Mesenchymal stem cell (in vitro differentiated cells and primary cell): ENCODE measurements around the gene LRRC74B.

Source experiments
- DNase-seq: peaks from one replicate; pipeline ENCODE4 v3.0.0-alpha.2; 2013
- H2AFZ ChIP-seq: one replicate; pipeline ENCODE4 v1.6.1; 2013; ENCODE audit warnings: low read depth, mild to moderate bottlenecking, control low read depth, inconsistent platforms, low read length, moderate library complexity
- H2AK5ac ChIP-seq: 2 replicates; pipeline ENCODE4 v1.6.1; 2013; ENCODE audit warnings: low read length, moderate library complexity, mild to moderate bottlenecking, inconsistent platforms; ENCODE audit not compliant: severe bottlenecking
- H2BK120ac ChIP-seq: one replicate; pipeline ENCODE4 v1.6.1; 2013; ENCODE audit warnings: low read depth, mild to moderate bottlenecking, inconsistent platforms, low read length, moderate library complexity
- H2BK12ac ChIP-seq, 2 experiments: one replicate each; pipeline ENCODE4 v1.6.1; 2013; ENCODE audit warnings: inconsistent platforms in 2 of 2, low read length in 2 of 2, mild to moderate bottlenecking in 2 of 2, moderate library complexity in 2 of 2, control low read depth in 1 of 2
- H2BK15ac ChIP-seq: one replicate; pipeline ENCODE4 v1.6.1; 2013; ENCODE audit warnings: mild to moderate bottlenecking, low read depth, inconsistent platforms; ENCODE audit not compliant: poor library complexity, severe bottlenecking
- H2BK5ac ChIP-seq: 2 replicates; pipeline ENCODE4 v1.6.1; 2013; ENCODE audit warnings: low read depth, mild to moderate bottlenecking, low read length, control low read depth, inconsistent platforms; ENCODE audit not compliant: poor library complexity, severe bottlenecking
- H3K14ac ChIP-seq, 2 experiments: one replicate each; pipeline ENCODE4 v1.6.1; 2013; ENCODE audit warnings: inconsistent platforms in 2 of 2, low read length in 2 of 2, control low read depth in 1 of 2, mild to moderate bottlenecking in 1 of 2, moderate library complexity in 1 of 2
- H3K18ac ChIP-seq, 2 experiments: one replicate each; pipeline ENCODE4 v1.6.1; 2013; ENCODE audit warnings: inconsistent platforms in 2 of 2, low read length in 2 of 2, control low read depth in 1 of 2, low read depth in 1 of 2, mild to moderate bottlenecking in 1 of 2
- H3K23ac ChIP-seq, 2 experiments: one replicate each; pipeline ENCODE4 v1.6.1; 2013; ENCODE audit warnings: inconsistent platforms in 2 of 2, low read length in 2 of 2, mild to moderate bottlenecking in 2 of 2, moderate library complexity in 2 of 2, control low read depth in 1 of 2
- H3K27ac ChIP-seq: 2 replicates; pipeline ENCODE4 v1.5.1; 2013; ENCODE audit warnings: mild to moderate bottlenecking, moderate library complexity, low read length, control low read depth, inconsistent platforms; ENCODE audit not compliant: poor library complexity, severe bottlenecking
- H3K27me3 ChIP-seq, 2 experiments: 2 replicates each; pipeline versions ENCODE4 v1.6.1 to v1.7.0; 2013; ENCODE audit warnings: low read length in 2 of 2, mild to moderate bottlenecking in 2 of 2, moderate library complexity in 2 of 2, control low read depth in 1 of 2, inconsistent platforms in 1 of 2; ENCODE audit not compliant: control insufficient read depth in 1 of 2, insufficient read depth in 1 of 2
- H3K36me3 ChIP-seq, 2 experiments: 2 replicates each; pipeline versions ENCODE4 v1.6.1 to v1.7.0; 2013; ENCODE audit warnings: low read length in 2 of 2, control low read depth in 1 of 2, inconsistent platforms in 1 of 2, low read depth in 1 of 2, mild to moderate bottlenecking in 1 of 2; ENCODE audit not compliant: insufficient read depth in 2 of 2, control insufficient read depth in 1 of 2
- H3K4ac ChIP-seq, 2 experiments: one replicate each; pipeline ENCODE4 v1.6.1; 2013; ENCODE audit warnings: inconsistent platforms in 2 of 2, low read length in 2 of 2, mild to moderate bottlenecking in 2 of 2, moderate library complexity in 2 of 2, control low read depth in 1 of 2, low read depth in 1 of 2
- H3K4me1 ChIP-seq: 2 replicates; pipeline ENCODE4 v1.6.1; 2013; ENCODE audit warnings: low read depth, low read length, control low read depth; ENCODE audit not compliant: control insufficient read depth, insufficient read depth
- H3K4me2 ChIP-seq: 2 replicates; pipeline ENCODE4 v1.6.1; 2013; ENCODE audit warnings: low read length, mild to moderate bottlenecking, inconsistent platforms; ENCODE audit not compliant: poor library complexity, severe bottlenecking
- H3K4me3 ChIP-seq, 2 experiments: 2 replicates each; pipeline versions ENCODE4 v1.5.1 to v1.7.0; 2013; ENCODE audit warnings: low read length in 2 of 2, mild to moderate bottlenecking in 2 of 2, control low read depth in 1 of 2, low read depth in 1 of 2; ENCODE audit not compliant: insufficient read depth in 1 of 2
- H3K79me1 ChIP-seq: replicated peaks from 2 replicates; pipeline ENCODE4 v1.6.1; 2013; ENCODE audit warnings: mild to moderate bottlenecking, control low read depth, low read length, inconsistent platforms; ENCODE audit not compliant: poor library complexity, severe bottlenecking
- H3K9ac ChIP-seq: 2 replicates; pipeline ENCODE4 v1.7.0; 2013; ENCODE audit warnings: mild to moderate bottlenecking, low read length, moderate library complexity
- H3K9me3 ChIP-seq: 2 replicates; pipeline ENCODE4 v1.7.0; 2013; ENCODE audit warnings: mild to moderate bottlenecking, low read length; ENCODE audit not compliant: control insufficient read depth
- H4K8ac ChIP-seq: one replicate; pipeline ENCODE4 v1.6.1; 2013; ENCODE audit warnings: inconsistent platforms, mild to moderate bottlenecking, low read length, moderate library complexity
- H4K91ac ChIP-seq: one replicate; pipeline ENCODE4 v1.6.1; 2013; ENCODE audit warnings: mild to moderate bottlenecking, low read length, inconsistent platforms
- WGBS: methylation state at CpG from one replicate; pipeline ENCODE4 v1.1.7; 2013; ENCODE audit warnings: mixed read lengths; 5-methylcytosine and 5-hydroxymethylcytosine counted together

Gene LRRC74B

DNA sequence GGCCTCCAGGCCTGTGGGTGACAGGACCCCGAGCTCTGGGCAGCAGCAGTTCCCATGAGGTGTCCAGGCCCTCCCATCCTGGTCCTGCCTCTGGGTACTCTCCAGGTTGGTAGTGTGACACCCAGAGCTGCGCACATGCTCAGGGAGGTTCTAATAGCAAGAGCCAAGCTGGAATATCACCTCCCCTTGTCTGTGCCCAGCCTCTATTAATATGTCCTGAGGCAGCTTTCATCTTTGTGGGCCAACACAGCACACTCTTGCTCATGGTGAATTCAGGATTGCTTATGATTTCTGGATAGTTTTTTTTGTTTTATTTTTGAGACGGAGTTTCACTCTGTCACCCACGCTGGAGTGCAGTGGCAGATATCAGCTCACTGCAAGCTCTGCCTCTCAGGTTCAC is 27.4 kb upstream of the LRRC74B start:
- no peak overlapping the region for H2BK5ac ChIP-seq
- H3K23ac ChIP-seq, result no peak overlapping the region
- peaks cover 24% of the 10 kb centered on the region for H3K4me1 ChIP-seq
- no peak for DNase-seq
- H2BK15ac ChIP-seq, result no peak overlapping the region
- peaks cover 0 to 22% of the 10 kb centered on the region in 2 experiments for H3K27me3 ChIP-seq
- no peaks in the 10 kb centered on the region for H3K36me3 ChIP-seq
- no peak overlapping the region for H3K18ac ChIP-seq
- H2BK120ac ChIP-seq, result no peak overlapping the region
- H3K9me3 ChIP-seq, result no peaks in the 10 kb centered on the region
- no peak overlapping the region for H4K91ac ChIP-seq
- no peak overlapping the region for H2AFZ ChIP-seq
- no peak overlapping the region for H2AK5ac ChIP-seq
- H3K4me3 ChIP-seq, result no peak overlapping the region
- H3K14ac ChIP-seq, result no peak overlapping the region
- H3K79me1 ChIP-seq, result no peaks in the 10 kb centered on the region
- no peak overlapping the region for H4K8ac ChIP-seq
- no peak overlapping the region for H3K4ac ChIP-seq
- no peak overlapping the region for H3K27ac ChIP-seq
- whole genome bisulfite sequencing, result 94% methylated on average over 4 of the region's 4 CpGs
- no peak overlapping the region for H3K4me2 ChIP-seq
- H2BK12ac ChIP-seq, result no peak overlapping the region
- no peak overlapping the region for H3K9ac ChIP-seq

DNA sequence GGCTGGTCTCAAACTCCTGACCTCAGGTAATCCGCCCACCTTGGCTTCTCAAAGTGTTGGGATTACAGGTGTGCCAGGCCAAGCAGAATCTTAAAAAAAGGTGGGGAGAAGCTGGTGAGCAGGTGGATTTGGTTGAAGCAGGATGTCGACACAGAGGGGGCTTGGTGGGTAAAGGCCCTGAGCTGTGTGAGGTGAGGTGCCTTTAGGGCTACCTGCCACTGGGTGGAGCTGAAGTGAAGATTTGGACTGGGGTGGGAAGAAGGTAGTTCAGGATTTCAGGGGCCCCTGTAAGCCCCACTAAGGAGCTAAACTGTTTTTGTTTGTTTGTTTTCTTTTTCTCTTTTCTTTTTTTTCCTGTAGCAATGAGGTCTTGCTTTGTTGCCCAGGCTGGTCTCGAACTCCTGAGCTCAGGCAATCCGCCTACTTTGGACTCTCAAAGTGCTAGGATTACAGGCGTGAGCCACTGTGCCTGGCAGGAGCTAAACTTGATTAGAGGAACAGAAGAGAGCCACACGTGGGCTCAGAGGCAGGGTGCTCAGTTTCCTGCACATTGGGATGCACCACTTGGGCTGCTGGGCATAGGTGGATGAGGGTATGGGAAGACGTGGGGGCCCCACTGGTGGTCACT is 24.8 kb upstream of the LRRC74B start:
- Histone ChIP-seq H3K4ac (no peak overlapping the region), H3K18ac (no peak overlapping the region), H3K9ac (no peak overlapping the region), H2BK120ac (no peak overlapping the region), H2AK5ac (no peak overlapping the region), H3K23ac (no peak overlapping the region), H3K4me3 (no peak overlapping the region), H3K27ac (no peak overlapping the region), H2BK12ac (no peak overlapping the region), H4K8ac (no peak overlapping the region), H3K27me3 (peaks cover 0 to 25% of the 10 kb centered on the region in 2 experiments), H3K14ac (no peak overlapping the region), H4K91ac (no peak overlapping the region), H3K79me1 (no peaks in the 10 kb centered on the region), H3K36me3 (no peaks in the 10 kb centered on the region), H2BK15ac (no peak overlapping the region), H3K4me1 (peaks cover 5% of the 10 kb centered on the region), H3K4me2 (no peak overlapping the region), H2AFZ (no peak overlapping the region), H3K9me3 (no peaks in the 10 kb centered on the region), H2BK5ac (no peak overlapping the region)
- WGBS, result 68% methylated on average over 7 of the region's 7 CpGs
- DNase-seq, result peak; percentile 10

DNA sequence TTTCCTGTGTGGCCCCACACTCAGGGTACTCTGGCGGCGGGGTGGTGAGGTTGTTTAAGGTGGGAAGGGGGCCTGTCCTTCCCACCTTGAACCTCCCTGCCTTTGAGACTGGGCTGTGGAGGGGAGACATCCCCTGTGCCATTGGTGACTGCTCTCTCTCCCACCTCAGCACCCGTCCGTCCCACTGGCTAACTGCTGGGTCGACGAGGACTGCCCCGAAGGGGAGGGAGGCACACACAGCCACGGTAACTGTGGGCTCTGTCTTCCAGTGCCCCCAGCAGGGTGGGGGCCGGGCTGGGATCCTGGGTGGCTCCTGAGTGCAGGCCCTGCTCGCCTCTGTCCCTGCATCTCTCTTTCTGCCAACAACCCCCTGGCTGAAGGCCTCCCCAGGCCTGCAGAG is 23.2 kb upstream of the LRRC74B start:
- H2AFZ ChIP-seq, result no peak overlapping the region
- 91% methylated on average over 8 of the region's 10 CpGs for WGBS
- H2BK120ac ChIP-seq, result no peak overlapping the region
- H2AK5ac ChIP-seq, result no peak overlapping the region
- H3K4ac ChIP-seq, result no peak overlapping the region
- peak overlapping the region in 1 of 2 experiments; percentile 35 for H3K23ac ChIP-seq
- H3K4me3 ChIP-seq, result no peak overlapping the region
- no peak overlapping the region for H2BK12ac ChIP-seq
- no peak overlapping the region for H4K91ac ChIP-seq
- no peak for DNase-seq
- peak overlapping the region in 1 of 2 experiments; percentile 27 for H3K14ac ChIP-seq
- H2BK15ac ChIP-seq, result no peak overlapping the region
- no peak overlapping the region for H2BK5ac ChIP-seq
- H3K18ac ChIP-seq, result no peak overlapping the region
- H3K9ac ChIP-seq, result no peak overlapping the region
- no peaks in the 10 kb centered on the region for H3K9me3 ChIP-seq
- H3K4me2 ChIP-seq, result no peak overlapping the region
- H3K27me3 ChIP-seq, result peaks cover 0 to 30% of the 10 kb centered on the region in 2 experiments
- no peak overlapping the region for H3K27ac ChIP-seq
- H3K79me1 ChIP-seq, result no peaks in the 10 kb centered on the region
- peaks cover 3% of the 10 kb centered on the region for H3K4me1 ChIP-seq
- no peaks in the 10 kb centered on the region for H3K36me3 ChIP-seq
- H4K8ac ChIP-seq, result no peak overlapping the region

DNA sequence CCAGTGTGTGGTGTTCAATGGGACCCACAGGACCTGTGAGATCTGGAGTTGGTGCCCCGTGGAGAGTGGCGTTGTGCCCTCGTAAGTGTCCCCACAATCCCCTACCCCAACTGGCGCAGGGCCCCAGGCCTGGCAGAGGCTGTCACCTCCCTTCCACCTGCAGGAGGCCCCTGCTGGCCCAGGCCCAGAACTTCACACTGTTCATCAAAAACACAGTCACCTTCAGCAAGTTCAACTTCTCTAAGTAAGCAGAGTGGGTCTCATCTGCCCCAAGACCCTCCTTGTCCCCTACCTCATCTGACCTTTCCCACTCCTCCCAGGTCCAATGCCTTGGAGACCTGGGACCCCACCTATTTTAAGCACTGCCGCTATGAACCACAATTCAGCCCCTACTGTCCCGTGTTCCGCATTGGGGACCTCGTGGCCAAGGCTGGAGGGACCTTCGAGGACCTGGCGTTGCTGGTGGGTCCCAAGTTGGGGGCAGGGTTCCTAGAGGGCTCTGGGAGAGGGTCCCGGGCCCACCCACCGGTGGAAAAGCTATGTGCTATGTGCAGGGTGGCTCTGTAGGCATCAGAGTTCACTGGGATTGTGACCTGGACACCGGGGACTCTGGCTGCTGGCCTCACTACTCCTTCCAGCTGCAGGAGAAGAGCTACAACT is 22.7 kb upstream of the LRRC74B start:
- Histone ChIP-seq H2BK120ac (no peak overlapping the region), H3K23ac (no peak overlapping the region), H2BK15ac (no peak overlapping the region), H3K79me1 (no peaks in the 10 kb centered on the region), H3K4me2 (no peak overlapping the region), H2AK5ac (no peak overlapping the region), H3K14ac (no peak overlapping the region), H2BK12ac (no peak overlapping the region), H3K18ac (no peak overlapping the region), H3K4me1 (peaks cover 5% of the 10 kb centered on the region), H3K27me3 (peaks cover 0 to 32% of the 10 kb centered on the region in 2 experiments), H3K4ac (no peak overlapping the region), H3K9me3 (no peaks in the 10 kb centered on the region), H3K27ac (no peak overlapping the region), H4K91ac (no peak overlapping the region), H3K9ac (no peak overlapping the region), H2BK5ac (no peak overlapping the region), H2AFZ (no peak overlapping the region), H3K36me3 (no peaks in the 10 kb centered on the region), H4K8ac (no peak overlapping the region), H3K4me3 (no peak overlapping the region)
- 82% methylated on average over 13 of the region's 13 CpGs for WGBS
- DNase-seq, result no peak
